ENCODE results near the gene SLC39A11.

- TF ChIP-seq, protein P1, sequence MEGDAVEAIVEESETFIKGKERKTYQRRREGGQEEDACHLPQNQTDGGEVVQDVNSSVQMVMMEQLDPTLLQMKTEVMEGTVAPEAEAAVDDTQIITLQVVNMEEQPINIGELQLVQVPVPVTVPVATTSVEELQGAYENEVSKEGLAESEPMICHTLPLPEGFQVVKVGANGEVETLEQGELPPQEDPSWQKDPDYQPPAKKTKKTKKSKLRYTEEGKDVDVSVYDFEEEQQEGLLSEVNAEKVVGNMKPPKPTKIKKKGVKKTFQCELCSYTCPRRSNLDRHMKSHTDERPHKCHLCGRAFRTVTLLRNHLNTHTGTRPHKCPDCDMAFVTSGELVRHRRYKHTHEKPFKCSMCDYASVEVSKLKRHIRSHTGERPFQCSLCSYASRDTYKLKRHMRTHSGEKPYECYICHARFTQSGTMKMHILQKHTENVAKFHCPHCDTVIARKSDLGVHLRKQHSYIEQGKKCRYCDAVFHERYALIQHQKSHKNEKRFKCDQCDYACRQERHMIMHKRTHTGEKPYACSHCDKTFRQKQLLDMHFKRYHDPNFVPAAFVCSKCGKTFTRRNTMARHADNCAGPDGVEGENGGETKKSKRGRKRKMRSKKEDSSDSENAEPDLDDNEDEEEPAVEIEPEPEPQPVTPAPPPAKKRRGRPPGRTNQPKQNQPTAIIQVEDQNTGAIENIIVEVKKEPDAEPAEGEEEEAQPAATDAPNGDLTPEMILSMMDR (conservative IDR thresholded peaks at IDR 0.05 in 1 of 2, IDR thresholded peaks at IDR 0.05 in 1 of 2; ENCODE audit: extremely low read depth in 1 of 2, insufficient read depth in 1 of 2, low read depth in 1 of 2, low read length in 2 of 2): no peak
- TF ChIP-seq EZH2 (IDR thresholded peaks at IDR 0.05; ENCODE audit: borderline replicate concordance, low read length): no peak
Observed at GRCh38 chr17:72955391-72956140, 136.9 kb downstream of the SLC39A11 start.
